Right lung (tissue), 5 donors: ENCODE results near the gene CCNT1. TPM values are rescaled to one million over a fixed set of nuclear protein-coding genes. Genes with fewer than 3 reads are reported as not detected.
"Not testable (repeated sequence)": the region's sequence is repeated elsewhere in the genome, so short reads cannot be mapped to it uniquely, and the experiment has no call there.

Source experiments
- DNase-seq, 2 donors: peaks; one replicate each; pipeline ENCODE4 v3.0.0-alpha.2; 2013
- polyA plus RNA-seq, 5 donors: library from polyadenylated mRNA; unstranded; fragments of 120-200 nt; gene quantifications; one replicate each; pipeline versions ENCODE4 v1.2.1 to v1.2.3, GENCODE V29; 2013; ENCODE audit warnings: inconsistent platforms in 1 of 5, low replicate concordance in 1 of 5; ENCODE audit not compliant: insufficient read length in 5 of 5, insufficient read depth in 1 of 5

CCNT1 gene
- polyA plus RNA-seq, 5 donors, result 24.0 to 35.7 (median 30.6) TPM

- not testable (repeated sequence) for DNase-seq
These were observed 74.6 kb downstream of the CCNT1 start for GRCh38 chr12:48641752-48642555.

- no peak for DNase-seq
These were observed 75.7 kb downstream of the CCNT1 start for GRCh38 chr12:48640854-48641253.

- DNase-seq, result no peak
These were observed 76.1 kb downstream of the CCNT1 start for GRCh38 chr12:48640428-48640827.

Other genes with a start within 250 kb of the CCNT1 start
- gene ANP32D, start 244.1 kb downstream of the CCNT1 start, polyA plus RNA-seq, result under 1 TPM in 4 of 5 donors, not detected in 1; 0.13 to 0.54 (median 0.21) TPM
- gene C12orf54, start 234.2 kb downstream of the CCNT1 start, polyA plus RNA-seq, result 1 to 10 TPM in 1 of 5 donors, under 1 TPM in 4; 0.39 to 1.3 (median 0.73) TPM
- not detected for gene OR8S1, start 191.1 kb downstream of the CCNT1 start, polyA plus RNA-seq
- not detected for gene LALBA, start 146.7 kb downstream of the CCNT1 start, polyA plus RNA-seq
- gene KANSL2, start 34.5 kb downstream of the CCNT1 start, polyA plus RNA-seq, result 10 to 100 TPM; 49.4 to 63.3 (median 55.1) TPM
- gene ADCY6, start 72.4 kb upstream of the CCNT1 start, polyA plus RNA-seq, result 10 to 100 TPM; 49.1 to 74.3 (median 56.9) TPM
- gene CACNB3, start 101.8 kb upstream of the CCNT1 start, polyA plus RNA-seq, result 10 to 100 TPM; 27.1 to 37.2 (median 34.4) TPM
- 100 to 1,000 TPM in 4 of 5 donors, 10 to 100 TPM in 1; 99.6 to 120 (median 103) TPM for gene DDX23, start 135.5 kb upstream of the CCNT1 start, polyA plus RNA-seq
- gene RND1, start 149.2 kb upstream of the CCNT1 start, polyA plus RNA-seq, result 1 to 10 TPM; 1.6 to 2.5 (median 1.9) TPM
- 10 to 100 TPM; 16.0 to 26.9 (median 21.8) TPM for gene FKBP11, start 208.8 kb upstream of the CCNT1 start, polyA plus RNA-seq
- 100 to 1,000 TPM in 3 of 5 donors, 10 to 100 TPM in 2; 91.5 to 109 (median 103) TPM for gene ARF3, start 240.8 kb upstream of the CCNT1 start, polyA plus RNA-seq